Body of pancreas (tissue), 4 donors: ENCODE measurements around the gene ETFA.

ENCODE experiments used
- POLR2A ChIP-seq, 3 donors: fragments of 450-650 bp; IDR thresholded peaks; one replicate each; pipeline ENCODE4 v1.6.1; 2016; ENCODE audit warnings: antibody characterized with exemption in 3 of 3, mild to moderate bottlenecking in 2 of 3
- TF ChIP-seq, protein P1 (sequence below), 7 experiments: fragments of 450-650 bp in 4 of 7; fragments of 200-600 bp in 3 of 7; sonication (generic) in 3 of 7; IDR thresholded peaks; one replicate each; pipeline ENCODE4 v1.5.1; 2016 to 2019; ENCODE audit warnings: antibody characterized with exemption in 7 of 7

- TF ChIP-seq, protein P1, sequence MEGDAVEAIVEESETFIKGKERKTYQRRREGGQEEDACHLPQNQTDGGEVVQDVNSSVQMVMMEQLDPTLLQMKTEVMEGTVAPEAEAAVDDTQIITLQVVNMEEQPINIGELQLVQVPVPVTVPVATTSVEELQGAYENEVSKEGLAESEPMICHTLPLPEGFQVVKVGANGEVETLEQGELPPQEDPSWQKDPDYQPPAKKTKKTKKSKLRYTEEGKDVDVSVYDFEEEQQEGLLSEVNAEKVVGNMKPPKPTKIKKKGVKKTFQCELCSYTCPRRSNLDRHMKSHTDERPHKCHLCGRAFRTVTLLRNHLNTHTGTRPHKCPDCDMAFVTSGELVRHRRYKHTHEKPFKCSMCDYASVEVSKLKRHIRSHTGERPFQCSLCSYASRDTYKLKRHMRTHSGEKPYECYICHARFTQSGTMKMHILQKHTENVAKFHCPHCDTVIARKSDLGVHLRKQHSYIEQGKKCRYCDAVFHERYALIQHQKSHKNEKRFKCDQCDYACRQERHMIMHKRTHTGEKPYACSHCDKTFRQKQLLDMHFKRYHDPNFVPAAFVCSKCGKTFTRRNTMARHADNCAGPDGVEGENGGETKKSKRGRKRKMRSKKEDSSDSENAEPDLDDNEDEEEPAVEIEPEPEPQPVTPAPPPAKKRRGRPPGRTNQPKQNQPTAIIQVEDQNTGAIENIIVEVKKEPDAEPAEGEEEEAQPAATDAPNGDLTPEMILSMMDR (IDR thresholded peaks at IDR 0.05) = no peak
- TF ChIP-seq POLR2A (IDR thresholded peaks at IDR 0.05) = no peak
Measured at GRCh38 chr15:76289582-76289981, 21.7 kb downstream of the ETFA start.
